ENCODE data around the gene MYBBP1A.
A peak's percentile ranks its signal among the peaks of the same experiment; 100 is the strongest.
"Not testable (repeated sequence)": the region's sequence is repeated elsewhere in the genome, so short reads cannot be mapped to it uniquely, and the experiment has no call there.

The MYBBP1A gene

GRCh38 chr17:4554997-4555799, at the start of gene MYBBP1A:
TSS of gene MYBBP1A (minus strand) at chr17:4555384. CDS start at chr17:4555324, 60 bp downstream.
- peak; percentile 63 for DNase-seq (ENCODE audit: low read depth, low spot score)
- peak within 1 kb of the TSS; percentile 64 for H3K27ac ChIP-seq

GRCh38 chr17:4604736-4605135, 49.6 kb upstream of the MYBBP1A start:
- not testable (repeated sequence) for H3K27ac ChIP-seq; DNase-seq (ENCODE audit: low read depth, low spot score)

DNA sequence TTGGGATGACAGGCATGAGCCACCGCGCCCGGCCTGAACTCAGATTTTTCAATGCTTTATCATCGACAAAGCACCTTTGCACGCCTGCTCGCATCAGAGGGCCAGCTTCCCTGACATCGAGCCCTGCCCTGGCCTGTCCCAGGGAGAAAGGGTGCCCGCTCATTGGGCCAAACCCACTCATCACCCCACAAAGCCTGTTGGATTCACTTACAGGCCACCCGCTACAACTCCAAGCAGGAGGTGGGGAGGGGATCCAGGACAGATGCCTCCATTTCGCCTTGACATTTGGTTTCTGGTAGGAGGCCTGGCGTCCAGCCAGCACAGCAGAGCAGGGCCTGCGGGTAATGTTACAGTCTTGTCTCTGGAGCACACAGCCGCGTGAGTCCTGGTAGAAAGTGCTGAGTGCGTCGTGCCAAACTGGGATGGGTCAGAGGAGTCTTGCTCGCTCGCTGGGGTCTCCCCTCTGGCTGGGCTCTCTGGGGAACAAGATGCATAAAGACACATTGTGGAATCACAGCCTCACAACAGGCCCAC, 49.0 kb upstream of the MYBBP1A start:
- DNase-seq (ENCODE audit: low read depth, low spot score): no peak
- H3K27ac ChIP-seq: no peak overlapping the region

DNA sequence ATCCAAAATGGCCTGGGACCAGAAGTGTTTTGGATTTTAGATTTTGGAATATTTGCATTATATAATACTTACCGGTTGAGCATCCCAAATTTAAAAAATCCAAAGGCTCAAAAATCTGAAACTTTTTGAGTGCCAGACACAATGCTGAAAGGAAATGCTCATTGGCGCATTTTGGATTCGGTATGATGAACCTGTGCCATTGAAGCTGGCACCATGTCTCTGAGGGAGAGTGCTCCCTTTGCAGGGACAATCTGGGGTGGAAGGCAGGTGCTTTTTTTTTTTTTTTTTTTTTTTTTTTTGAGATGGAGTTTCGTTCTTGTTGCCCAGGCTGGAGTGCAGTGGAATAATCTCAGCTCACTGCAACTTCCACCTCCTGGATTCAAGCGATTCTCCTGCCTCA, 46.9 kb upstream of the MYBBP1A start:
- no peak for DNase-seq (ENCODE audit: low read depth, low spot score)
- no peak overlapping the region for H3K27ac ChIP-seq

- no peak overlapping the region for H3K27ac ChIP-seq
- no peak for DNase-seq (ENCODE audit: low read depth, low spot score)
These were observed 46.1 kb upstream of the MYBBP1A start for GRCh38 chr17:4601326-4601725.

GRCh38 chr17:4600563-4600962, 45.4 kb upstream of the MYBBP1A start:
- H3K27ac ChIP-seq: no peak overlapping the region
- DNase-seq (ENCODE audit: low read depth, low spot score): no peak

- no peak for DNase-seq (ENCODE audit: low read depth, low spot score)
- no peak overlapping the region for H3K27ac ChIP-seq
These were observed 44.5 kb upstream of the MYBBP1A start for GRCh38 chr17:4599505-4600281.

- no peak for DNase-seq (ENCODE audit: low read depth, low spot score)
- H3K27ac ChIP-seq: no peak overlapping the region
These were observed 43.8 kb upstream of the MYBBP1A start for GRCh38 chr17:4598776-4599504.

- H3K27ac ChIP-seq: no peak overlapping the region
- DNase-seq (ENCODE audit: low read depth, low spot score): no peak
These were observed 42.8 kb upstream of the MYBBP1A start for GRCh38 chr17:4597975-4598374.

DNA sequence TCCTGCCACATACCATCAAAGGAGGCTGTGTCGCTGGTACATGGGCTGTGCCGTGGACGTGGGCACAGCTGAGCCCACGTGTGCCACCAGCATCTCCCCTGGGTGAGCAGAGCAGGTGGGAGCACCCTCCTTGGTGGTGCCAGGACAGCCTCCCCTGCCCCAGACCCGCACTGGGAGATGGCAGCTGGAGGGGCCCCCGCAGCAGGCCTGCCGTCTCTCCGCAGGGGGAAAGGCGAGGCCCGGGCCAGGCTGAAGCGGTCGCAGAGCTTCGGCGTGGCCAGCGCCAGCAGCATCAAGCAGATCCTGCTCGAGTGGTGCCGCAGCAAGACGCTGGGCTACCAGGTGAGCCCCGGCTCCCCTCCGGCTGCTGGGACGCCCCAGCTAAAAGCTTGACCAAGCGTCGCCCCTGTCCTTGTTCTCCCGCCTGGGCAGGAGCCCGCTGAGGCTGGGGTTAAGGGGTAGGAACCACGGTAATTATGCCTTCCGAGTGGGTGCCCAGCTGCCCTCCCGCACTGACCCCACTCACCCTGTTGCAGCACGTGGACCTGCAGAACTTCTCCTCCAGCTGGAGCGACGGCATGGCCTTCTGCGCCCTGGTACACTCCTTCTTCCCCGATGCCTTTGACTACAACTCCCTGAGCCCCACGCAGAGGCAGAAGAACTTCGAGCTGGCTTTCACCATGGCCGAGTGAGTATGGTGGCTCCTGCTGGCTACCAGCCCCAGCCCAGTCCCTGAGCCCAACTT, 41.6 kb upstream of the MYBBP1A start:
- H3K27ac ChIP-seq: no peak overlapping the region
- no peak for DNase-seq (ENCODE audit: low read depth, low spot score)

- H3K27ac ChIP-seq; DNase-seq (ENCODE audit: low read depth, low spot score): not testable (repeated sequence)
These were observed 40.6 kb upstream of the MYBBP1A start for GRCh38 chr17:4595685-4596342.

GRCh38 chr17:4594931-4595684, 39.9 kb upstream of the MYBBP1A start:
- DNase-seq (ENCODE audit: low read depth, low spot score): no peak
- H3K27ac ChIP-seq: no peak overlapping the region

- no peak for DNase-seq (ENCODE audit: low read depth, low spot score)
- no peak overlapping the region for H3K27ac ChIP-seq
These were observed 39.2 kb upstream of the MYBBP1A start for GRCh38 chr17:4594406-4594805.

DNA sequence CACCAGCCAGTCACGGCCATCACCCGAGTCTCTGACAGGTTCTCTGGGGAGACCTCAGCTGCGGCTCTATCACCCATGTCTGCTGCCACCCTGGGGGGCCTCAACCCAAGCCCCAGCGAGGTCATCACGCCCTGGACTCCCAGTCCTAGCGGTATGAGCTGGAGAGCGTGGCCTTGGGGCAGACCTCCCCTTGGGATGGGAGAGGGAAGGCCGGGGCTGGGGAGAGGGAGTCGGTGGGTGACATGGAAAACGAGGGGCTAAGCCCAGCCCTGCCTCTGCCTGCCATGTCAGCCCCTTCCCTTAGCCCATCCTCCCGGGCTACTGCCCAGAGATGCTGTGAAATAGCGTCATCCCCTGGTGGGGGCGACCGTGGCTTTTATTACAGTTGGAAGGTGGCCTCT, 37.8 kb upstream of the MYBBP1A start:
- H3K27ac ChIP-seq: no peak overlapping the region

DNA sequence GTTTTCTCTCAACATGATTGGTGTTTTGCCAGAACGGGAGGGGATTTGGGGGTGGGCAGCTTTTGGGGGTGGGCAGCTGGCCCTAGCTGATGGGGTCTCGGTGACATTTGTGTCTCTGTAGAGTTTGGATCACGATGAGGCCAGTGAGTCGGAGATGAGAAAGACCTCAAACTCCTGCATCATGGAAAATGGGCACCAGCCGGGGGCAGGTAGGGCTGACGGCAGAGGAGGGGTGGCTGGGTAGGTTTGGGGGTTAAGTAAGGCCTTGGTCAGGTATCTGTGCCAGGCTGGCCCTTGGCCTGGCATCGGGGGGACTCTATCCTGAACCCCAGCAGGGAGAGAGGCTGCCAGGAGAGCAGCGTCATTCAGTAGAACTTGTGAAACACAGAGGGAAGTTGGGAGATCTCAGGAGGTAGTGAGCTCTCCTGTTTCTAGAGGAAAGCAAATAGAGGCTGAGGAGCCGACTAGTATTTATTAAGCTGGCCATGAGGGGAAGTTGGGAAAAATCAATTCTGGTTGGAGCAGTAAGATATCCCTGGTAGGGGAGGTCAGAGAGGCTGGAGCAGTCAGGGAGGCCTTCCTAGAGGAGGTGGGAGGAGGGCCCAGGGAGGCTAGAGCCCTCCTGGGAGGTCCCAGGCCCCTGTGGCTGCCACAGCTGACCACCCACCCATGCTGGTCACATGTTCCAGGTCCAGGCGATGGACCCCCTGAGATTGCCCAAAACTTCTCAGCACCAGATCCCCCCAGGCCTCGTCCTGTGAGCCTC, 37.2 kb upstream of the MYBBP1A start:
- no peak overlapping the region for H3K27ac ChIP-seq
- DNase-seq (ENCODE audit: low read depth, low spot score): no peak

More for the DNA sequence above, 37.8 kb upstream of the MYBBP1A start:
- no peak for DNase-seq (ENCODE audit: low read depth, low spot score)

GRCh38 chr17:4591529-4591928, 36.3 kb upstream of the MYBBP1A start:
- no peak for DNase-seq (ENCODE audit: low read depth, low spot score)

GRCh38 chr17:4590981-4591453, 35.8 kb upstream of the MYBBP1A start:
- DNase-seq (ENCODE audit: low read depth, low spot score): no peak
- H3K27ac ChIP-seq: no peak overlapping the region

More at GRCh38 chr17:4591529-4591928, 36.3 kb upstream of the MYBBP1A start:
- no peak overlapping the region for H3K27ac ChIP-seq

DNA sequence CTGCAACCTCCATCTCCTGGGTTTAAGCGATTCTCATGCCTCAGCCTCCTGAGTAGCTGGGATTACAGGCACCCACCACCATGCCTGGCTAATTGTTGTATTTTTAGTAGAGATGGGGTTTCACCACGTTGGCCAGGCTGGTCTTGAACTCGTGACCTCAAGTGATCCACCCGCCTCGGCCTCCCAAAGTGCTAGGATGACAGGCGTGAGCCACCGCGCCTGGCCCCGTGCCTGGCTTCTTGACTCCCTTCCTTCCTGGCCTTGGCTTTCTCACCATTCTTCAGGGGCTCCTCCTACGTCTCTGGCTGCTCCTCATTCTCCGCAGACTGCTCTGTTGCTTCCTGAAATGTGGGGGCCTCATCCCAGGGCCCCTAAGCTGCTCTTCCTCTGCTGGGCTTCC, 34.9 kb upstream of the MYBBP1A start:
- H3K27ac ChIP-seq; DNase-seq (ENCODE audit: low read depth, low spot score): not testable (repeated sequence)

All from epithelial cell of prostate (primary cell).